K562 (cell line): Measurements from ENCODE around the gene PPARG. TPM values are rescaled to one million over a fixed set of nuclear protein-coding genes. Genes with fewer than 3 reads are reported as not detected.

Experiments used
- ARID4B ChIP-seq: sonication (generic); formaldehyde crosslinking; IDR thresholded peaks from 2 replicates; pipeline ENCODE4 v1.8.0; 2022; ENCODE audit warnings: mild to moderate bottlenecking, missing genetic modification reagents
- BRD4 ChIP-seq: fragments of 200-600 bp; sonication (generic); IDR thresholded peaks from 2 replicates; pipeline ENCODE4 v1.6.1; 2017; ENCODE audit warnings: inconsistent platforms
- IRF1 ChIP-seq: sonication (generic); formaldehyde crosslinking; IDR thresholded peaks from 2 replicates; pipeline ENCODE4 v1.8.0; 2022; ENCODE audit warnings: missing genetic modification reagents, mild to moderate bottlenecking, borderline replicate concordance
- JUND ChIP-seq, 2 experiments: IDR thresholded peaks; 2 replicates in 1 of 2; 3 replicates in 1 of 2; pipeline ENCODE4 v1.6.1; 2011; ENCODE audit warnings: borderline replicate concordance in 2 of 2, low read depth in 2 of 2, low read length in 2 of 2, improper control_type of control experiment in 1 of 2, missing biosample characterization in 1 of 2, missing genetic modification characterization in 1 of 2, missing genetic modification reagents in 1 of 2
- SNIP1 ChIP-seq: fragments of 450-650 bp; IDR thresholded peaks from 2 replicates; pipeline ENCODE4 v1.7.1; 2017; ENCODE audit warnings: low read depth, mild to moderate bottlenecking
- polyA plus RNA-seq, 8 experiments: library from polyadenylated mRNA; depleted of rRNA in 4 of 8; stranded (reverse) in 5 of 8; unstranded in 3 of 8; fragments of >200 nt; fragmentation: Nextera tagmentation in 2 of 8; fragmentation: Illumina TruSeq in 1 of 8; extraction: Ambion mirVana in 2 of 8; extraction: Trizol in 1 of 8; gene quantifications; 2 replicates each; pipeline versions ENCODE4 v1.2.1 to v1.2.3, GENCODE V29; 2011 to 2014; ENCODE audit warnings: inconsistent platforms in 1 of 8, missing spikeins in 1 of 8
- total RNA-seq, 7 experiments: library from RNA; depleted of rRNA in 6 of 7; stranded (reverse); fragments of >200 nt in 6 of 7; fragmentation: Illumina TruSeq in 2 of 7; extraction: Trizol in 2 of 7; gene quantifications; 2 replicates each; pipeline versions ENCODE4 v1.2.1 to v1.2.3, GENCODE V29; 2011 to 2021; ENCODE audit warnings: low replicate concordance in 1 of 7

Gene PPARG
- total and polyA plus RNA-seq, 9 of the 15 experiments (the other 6 are each of a cell fraction or from before 2014, with no cell fraction given), result not detected

GRCh38 chr3:12452361-12453330, 163.8 kb downstream of the PPARG start (continued):
- TF ChIP-seq ARID4B (CRISPR knock-in tag) (no peak), BRD4 (no peak), SNIP1 (no peak), JUND (IDR thresholded peaks at IDR 0.05; ENCODE audit: borderline replicate concordance, low read depth, low read length) (no peak), JUND (tag; IDR thresholded peaks at IDR 0.05; ENCODE audit: borderline replicate concordance, low read depth, low read length) (no peak), IRF1 (CRISPR knock-in tag) (no peak)
